K562 (cell line): Measurements from ENCODE around the gene FKBP7. TPM values are rescaled to one million over a fixed set of nuclear protein-coding genes. Genes with fewer than 3 reads are reported as not detected.

ENCODE experiments used
- ARID1B ChIP-seq: fragments of 450-650 bp; IDR thresholded peaks from 2 replicates; pipeline ENCODE4 v1.6.1; 2016; ENCODE audit warnings: antibody characterized with exemption, mild to moderate bottlenecking, inconsistent platforms
- ARID2 ChIP-seq: fragments of 450-650 bp; IDR thresholded peaks from 2 replicates; pipeline ENCODE4 v1.6.1; 2017; ENCODE audit warnings: antibody characterized with exemption, mild to moderate bottlenecking
- HMG20B ChIP-seq: fragments of 250-450 bp; sonication (Bioruptor Pico); IDR thresholded peaks from 2 replicates; pipeline ENCODE4 v1.5.0; 2021; ENCODE audit warnings: mild to moderate bottlenecking
- JUNB ChIP-seq: fragments of 450-650 bp; formaldehyde crosslinking; conservative IDR thresholded peaks from 2 replicates; pipeline ENCODE4 v1.4.0; 2020; ENCODE audit warnings: mild to moderate bottlenecking
- MEF2A ChIP-seq: IDR thresholded peaks from 2 replicates; pipeline ENCODE4 v1.6.1; 2011; ENCODE audit warnings: low read depth, mild to moderate bottlenecking, low read length, moderate library complexity; ENCODE audit not compliant: control insufficient read depth
- MLX ChIP-seq, 2 experiments: fragments of 450-650 bp in 1 of 2; sonication (generic) in 1 of 2; formaldehyde crosslinking; conservative IDR thresholded peaks; 2 replicates each; pipeline versions ENCODE4 v1.4.0 to v1.8.1; 2020 to 2022; ENCODE audit warnings: mild to moderate bottlenecking in 1 of 2, missing genetic modification reagents in 1 of 2
- NFATC3 ChIP-seq: fragments of 450-650 bp; IDR thresholded peaks from 2 replicates; pipeline ENCODE4 v1.6.1; 2017; ENCODE audit warnings: mild to moderate bottlenecking
- NFRKB ChIP-seq: fragments of 450-650 bp; IDR thresholded peaks from 2 replicates; pipeline ENCODE4 v1.6.1; 2016; ENCODE audit warnings: low read depth
- SMAD3 ChIP-seq: fragments of 450-650 bp; formaldehyde crosslinking; conservative IDR thresholded peaks from 2 replicates; pipeline ENCODE4 v1.4.0; 2020; ENCODE audit warnings: mild to moderate bottlenecking
- TOE1 ChIP-seq, 2 experiments: fragments of 450-650 bp in 1 of 2; sonication (generic) in 1 of 2; formaldehyde crosslinking in 1 of 2; IDR thresholded peaks; 2 replicates each; pipeline versions ENCODE4 v1.7.1 to v1.8.0; 2016 to 2022; ENCODE audit warnings: borderline replicate concordance in 2 of 2, mild to moderate bottlenecking in 2 of 2, antibody characterized with exemption in 1 of 2, inconsistent platforms in 1 of 2, low read depth in 1 of 2, missing genetic modification reagents in 1 of 2, moderate library complexity in 1 of 2
- ZNF143 ChIP-seq: sonication (generic); formaldehyde crosslinking; IDR thresholded peaks from 2 replicates; pipeline ENCODE4 v1.9.0; 2022; ENCODE audit warnings: mild to moderate bottlenecking, missing genetic modification reagents
- polyA plus RNA-seq, 8 experiments: library from polyadenylated mRNA; depleted of rRNA in 4 of 8; stranded (reverse) in 5 of 8; unstranded in 3 of 8; fragments of >200 nt; fragmentation: Nextera tagmentation in 2 of 8; fragmentation: Illumina TruSeq in 1 of 8; extraction: Ambion mirVana in 2 of 8; extraction: Trizol in 1 of 8; gene quantifications; 2 replicates each; pipeline versions ENCODE4 v1.2.1 to v1.2.3, GENCODE V29; 2011 to 2014; ENCODE audit warnings: inconsistent platforms in 1 of 8, missing spikeins in 1 of 8
- total RNA-seq, 7 experiments: library from RNA; depleted of rRNA in 6 of 7; stranded (reverse); fragments of >200 nt in 6 of 7; fragmentation: Illumina TruSeq in 2 of 7; extraction: Trizol in 2 of 7; gene quantifications; 2 replicates each; pipeline versions ENCODE4 v1.2.1 to v1.2.3, GENCODE V29; 2011 to 2021; ENCODE audit warnings: low replicate concordance in 1 of 7
- TF ChIP-seq, protein P1 (sequence below): fragments of 250-450 bp; sonication (Bioruptor Pico); IDR thresholded peaks from 2 replicates; pipeline ENCODE4 v1.5.0; 2021; ENCODE audit warnings: mild to moderate bottlenecking, borderline replicate concordance
- TF ChIP-seq, protein P2 (sequence below): IDR thresholded peaks from 2 replicates; pipeline ENCODE4 v1.6.1; 2014; ENCODE audit warnings: antibody characterized with exemption

The FKBP7 gene
- total and polyA plus RNA-seq, 9 of the 15 experiments (the other 6 are each of a cell fraction or from before 2014, with no cell fraction given) = 6.1 to 23.2 (median 19.0) TPM

- TF ChIP-seq, protein P1, sequence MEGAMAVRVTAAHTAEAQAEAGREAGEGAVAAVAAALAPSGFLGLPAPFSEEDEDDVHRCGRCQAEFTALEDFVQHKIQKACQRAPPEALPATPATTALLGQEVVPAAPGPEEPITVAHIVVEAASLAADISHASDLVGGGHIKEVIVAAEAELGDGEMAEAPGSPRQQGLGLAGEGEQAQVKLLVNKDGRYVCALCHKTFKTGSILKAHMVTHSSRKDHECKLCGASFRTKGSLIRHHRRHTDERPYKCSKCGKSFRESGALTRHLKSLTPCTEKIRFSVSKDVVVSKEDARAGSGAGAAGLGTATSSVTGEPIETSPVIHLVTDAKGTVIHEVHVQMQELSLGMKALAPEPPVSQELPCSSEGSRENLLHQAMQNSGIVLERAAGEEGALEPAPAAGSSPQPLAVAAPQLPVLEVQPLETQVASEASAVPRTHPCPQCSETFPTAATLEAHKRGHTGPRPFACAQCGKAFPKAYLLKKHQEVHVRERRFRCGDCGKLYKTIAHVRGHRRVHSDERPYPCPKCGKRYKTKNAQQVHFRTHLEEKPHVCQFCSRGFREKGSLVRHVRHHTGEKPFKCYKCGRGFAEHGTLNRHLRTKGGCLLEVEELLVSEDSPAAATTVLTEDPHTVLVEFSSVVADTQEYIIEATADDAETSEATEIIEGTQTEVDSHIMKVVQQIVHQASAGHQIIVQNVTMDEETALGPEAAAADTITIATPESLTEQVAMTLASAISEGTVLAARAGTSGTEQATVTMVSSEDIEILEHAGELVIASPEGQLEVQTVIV (CRISPR knock-in tag) = no peak
- peak; percentile 17; the same call in 1 of the 2 replicates for TF ChIP-seq ARID1B
- peak; percentile 77; the same call in 1 of the 2 replicates for TF ChIP-seq NFATC3
- no peak for TF ChIP-seq MEF2A
- 0 out of 2 replicates have a peak, but pooled peaks have one; percentile 43 for TF ChIP-seq SMAD3 (CRISPR knock-in tag)
- TF ChIP-seq TOE1 (IDR thresholded peaks at IDR 0.05; ENCODE audit: borderline replicate concordance) = 0 out of 2 replicates have a peak, but pooled peaks have one; percentile 7
- TF ChIP-seq TOE1 (CRISPR knock-in tag; IDR thresholded peaks at IDR 0.05; ENCODE audit: borderline replicate concordance, low read depth) = no peak
- TF ChIP-seq, protein P2, sequence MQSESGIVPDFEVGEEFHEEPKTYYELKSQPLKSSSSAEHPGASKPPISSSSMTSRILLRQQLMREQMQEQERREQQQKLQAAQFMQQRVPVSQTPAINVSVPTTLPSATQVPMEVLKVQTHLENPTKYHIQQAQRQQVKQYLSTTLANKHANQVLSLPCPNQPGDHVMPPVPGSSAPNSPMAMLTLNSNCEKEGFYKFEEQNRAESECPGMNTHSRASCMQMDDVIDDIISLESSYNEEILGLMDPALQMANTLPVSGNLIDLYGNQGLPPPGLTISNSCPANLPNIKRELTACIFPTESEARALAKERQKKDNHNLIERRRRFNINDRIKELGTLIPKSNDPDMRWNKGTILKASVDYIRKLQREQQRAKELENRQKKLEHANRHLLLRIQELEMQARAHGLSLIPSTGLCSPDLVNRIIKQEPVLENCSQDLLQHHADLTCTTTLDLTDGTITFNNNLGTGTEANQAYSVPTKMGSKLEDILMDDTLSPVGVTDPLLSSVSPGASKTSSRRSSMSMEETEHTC = no peak
- TF ChIP-seq HMG20B (CRISPR knock-in tag) = no peak
- 0 out of 2 replicates have a peak, but pooled peaks have one; percentile 24 for TF ChIP-seq JUNB (CRISPR knock-in tag)
- peak; percentile 21; the same call in 1 of the 2 replicates for TF ChIP-seq NFRKB
- TF ChIP-seq ZNF143 (CRISPR knock-in tag) = no peak
- 0 out of 2 replicates have a peak, but pooled peaks have one; percentile 38 for TF ChIP-seq ARID2
- no peak for TF ChIP-seq MLX (CRISPR knock-in tag; conservative IDR thresholded peaks at IDR 0.05)
Observed at GRCh38 chr2:178449700-178450523, 28.5 kb downstream of the FKBP7 start (continued).
